Lower leg skin (tissue), 3 donors: ENCODE measurements around the gene TADA2A.

Experiments used
- CTCF ChIP-seq, 3 donors: fragments of 450-650 bp; IDR thresholded peaks; one replicate each; pipeline ENCODE4 v1.5.1; 2016; ENCODE audit warnings: antibody characterized with exemption in 3 of 3, mild to moderate bottlenecking in 3 of 3, moderate library complexity in 2 of 3
- POLR2A ChIP-seq, 2 donors: fragments of 450-650 bp; IDR thresholded peaks; one replicate each; pipeline ENCODE4 v1.6.1; 2016 to 2017; ENCODE audit warnings: antibody characterized with exemption in 2 of 2, mild to moderate bottlenecking in 1 of 2, moderate library complexity in 1 of 2

DNA sequence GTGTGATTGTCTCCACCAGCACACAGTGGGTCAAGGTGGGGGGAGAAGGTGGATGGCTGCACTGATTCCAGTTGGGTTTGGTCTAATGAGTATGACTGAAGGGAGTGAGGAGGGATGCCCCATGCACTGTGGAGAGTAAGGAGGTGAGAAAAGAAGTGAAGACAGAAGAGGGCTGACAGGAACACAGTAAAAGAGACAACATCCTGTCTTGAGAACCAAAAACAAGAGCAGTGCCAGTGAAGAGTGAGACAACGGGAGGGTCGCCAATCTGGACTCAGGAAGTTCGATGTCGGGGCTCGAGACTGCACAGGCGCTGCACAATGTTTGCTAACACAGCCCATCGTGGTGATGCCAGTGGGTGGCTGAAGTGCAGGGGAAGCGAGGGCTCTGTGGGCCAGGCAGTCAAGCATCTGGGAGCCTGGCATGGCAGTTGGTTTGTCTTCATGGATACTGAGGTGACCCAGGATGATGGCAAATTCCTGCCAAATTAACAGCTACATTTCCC lies 117.1 kb downstream of the TADA2A start:
- TF ChIP-seq CTCF (IDR thresholded peaks at IDR 0.05) (no peak), POLR2A (IDR thresholded peaks at IDR 0.05) (no peak)
